Lung (tissue), 16 donors: ENCODE results near the gene RNF141. TPM values are rescaled to one million over a fixed set of nuclear protein-coding genes. Genes with fewer than 3 reads are reported as not detected.

Experiments
- ATAC-seq: fragments of 200-7000 bp; cut with Tn5 transposase; one replicate; pipeline ENCODE4 v1.9.1; 2020; ENCODE audit warnings: moderate number of reproducible peaks; ENCODE audit not compliant: insufficient read depth, low FRiP score
- DNase-seq, 3 donors: peaks; one replicate each; pipeline ENCODE4 v3.0.0-alpha.2; 2013 to 2017
- H3K27ac ChIP-seq, 2 donors: one replicate each; pipeline ENCODE4 v1.5.1; 2013; ENCODE audit warnings: mild to moderate bottlenecking in 2 of 2, moderate library complexity in 2 of 2, control low read depth in 1 of 2, inconsistent platforms in 1 of 2, low read depth in 1 of 2, low read length in 1 of 2
- H3K27me3 ChIP-seq, 3 donors: one replicate each; pipeline ENCODE4 v1.5.1; 2013; ENCODE audit warnings: low read length in 2 of 3; ENCODE audit not compliant: control insufficient read depth in 3 of 3, insufficient read depth in 3 of 3
- H3K36me3 ChIP-seq, 4 donors: one replicate each; pipeline ENCODE4 v1.5.1; 2013; ENCODE audit warnings: low read length in 4 of 4, mild to moderate bottlenecking in 1 of 4, moderate library complexity in 1 of 4; ENCODE audit not compliant: control insufficient read depth in 4 of 4, insufficient read depth in 4 of 4
- H3K4me1 ChIP-seq, 5 donors: one replicate each; pipeline ENCODE4 v1.5.1; 2013; ENCODE audit warnings: low read length in 5 of 5, mild to moderate bottlenecking in 2 of 5, moderate library complexity in 1 of 5; ENCODE audit not compliant: control insufficient read depth in 5 of 5, insufficient read depth in 5 of 5
- H3K4me3 ChIP-seq: one replicate; pipeline ENCODE4 v1.5.1; 2013; ENCODE audit warnings: mild to moderate bottlenecking, control low read depth, moderate library complexity
- H3K9ac ChIP-seq, 2 donors: one replicate each; pipeline ENCODE4 v1.5.1; 2013; ENCODE audit warnings: low read length in 2 of 2, control low read depth in 1 of 2; ENCODE audit not compliant: insufficient read depth in 1 of 2
- H3K9me3 ChIP-seq, 4 donors: one replicate each; pipeline ENCODE4 v1.5.1; 2013; ENCODE audit warnings: low read length in 3 of 4, mild to moderate bottlenecking in 1 of 4, moderate library complexity in 1 of 4; ENCODE audit not compliant: control insufficient read depth in 4 of 4, insufficient read depth in 3 of 4
- CTCF ChIP-seq: IDR thresholded peaks from 2 replicates; pipeline ENCODE4 v1.5.1; 2012; ENCODE audit warnings: mild to moderate bottlenecking; ENCODE audit errors: control extremely low read depth, extremely low read depth
- WGBS, 2 donors: extraction: QIAGEN DNeasy Blood & Tissue Kit; methylation state at CpG; one replicate each; pipeline ENCODE4 v1.1.7; 2013; 5-methylcytosine and 5-hydroxymethylcytosine counted together
- long read RNA-seq, 5 donors: transcript quantifications; one replicate each; lab custom pipeline, GENCODE V29; 2026
- polyA plus RNA-seq, 2 donors: library from polyadenylated mRNA; stranded (reverse); fragments of 200-250 nt; gene quantifications; one replicate each; pipeline ENCODE4 v1.2.1, GENCODE V29; 2013
- total RNA-seq, 2 donors: library from RNA; depleted of rRNA in 1 of 2; stranded (reverse); fragments of >200 nt in 1 of 2; gene quantifications; one replicate each; pipeline ENCODE4 v1.2.1, GENCODE V29; 2014 to 2021
- donor health status: control.
- donor health status: control.
- donor health status: Bipolar disorder and iron deficiency.
- donor health status: healthy.
- donor health status: DM: yes; HTN: yes; CAD: no.

Gene RNF141
- total RNA-seq (10 to 100 TPM; 45.5 to 63.8 TPM), polyA plus RNA-seq (10 to 100 TPM; 14.8 to 21.2 TPM)
- long read RNA-seq, donor 1, full-length matches to known transcripts = 31 of 31 reads
- long read RNA-seq, donor 1, partial matches to known transcripts = 0 of 31 reads
- long read RNA-seq, donor 1, other reads (novel, unspliced or antisense) = 0 of 31 reads
- long read RNA-seq, donor 2, full-length matches to known transcripts = 22 of 22 reads
- long read RNA-seq, donor 2, partial matches to known transcripts = 0 of 22 reads
- long read RNA-seq, donor 2, other reads (novel, unspliced or antisense) = 0 of 22 reads
- long read RNA-seq, donor 3, full-length matches to known transcripts = 27 of 27 reads
- long read RNA-seq, donor 3, partial matches to known transcripts = 0 of 27 reads
- long read RNA-seq, donor 3, other reads (novel, unspliced or antisense) = 0 of 27 reads
- long read RNA-seq, donor 4, full-length matches to known transcripts = 11 of 11 reads
- long read RNA-seq, donor 4, partial matches to known transcripts = 0 of 11 reads
- long read RNA-seq, donor 4, other reads (novel, unspliced or antisense) = 0 of 11 reads
- long read RNA-seq, donor 5, full-length matches to known transcripts = 42 of 48 reads
- long read RNA-seq, donor 5, partial matches to known transcripts = 6 of 48 reads
- long read RNA-seq, donor 5, other reads (novel, unspliced or antisense) = 0 of 48 reads

GRCh38 chr11:10540915-10541560 lies at the start of gene RNF141:
TSS of gene RNF141 (minus strand) at chr11:10541187. CDS start at chr11:10534158, 7,029 bp downstream.
- no peaks in the 10 kb centered on the region for H3K36me3 ChIP-seq
- 1% methylated on average over 53 to 54 of the region's 54 CpGs for WGBS, 2 donors

GRCh38 chr11:10590218-10590915 lies 49.4 kb upstream of the RNF141 start:
- ATAC-seq = no peak
- Histone ChIP-seq H3K27me3 (no peaks in the 10 kb centered on the region), H3K27ac (peak overlapping the region in 1 of 2 donors; percentile 66), H3K36me3 (no peaks in the 10 kb centered on the region), H3K4me1 (peaks cover 0 to 7% (median 0%) of the 10 kb centered on the region in 5 donors), H3K4me3 (no peak overlapping the region), H3K9ac (no peak overlapping the region), H3K9me3 (peaks cover 0 to 1% (median 0%) of the 10 kb centered on the region in 4 donors)
- 83 to 98% methylated on average over 2 of the region's 2 CpGs for WGBS, 2 donors
- no peak for TF ChIP-seq CTCF
- no peak for DNase-seq

More at GRCh38 chr11:10540915-10541560, at the start of gene RNF141:
- Histone ChIP-seq H3K4me1 (peaks cover 0 to 12% (median 2%) of the 10 kb centered on the region in 5 donors), H3K4me3 (peak within 1 kb of the TSS; percentile 84), H3K27me3 (no peaks in the 10 kb centered on the region), H3K9me3 (no peaks in the 10 kb centered on the region), H3K27ac (peak within 1 kb of the TSS; percentile 92 to 93), H3K9ac (peak within 1 kb of the TSS; percentile 76 to 86)
- DNase-seq = peak; percentile 96 to 97 (median 96)
- peak; percentile 99 for ATAC-seq
- TF ChIP-seq CTCF = peak; percentile 74

- no peak for TF ChIP-seq CTCF
- DNase-seq (peak in 1 of 3 donors; percentile 53), ATAC-seq (peak; percentile 59)
- no peak overlapping the region for H3K4me3 ChIP-seq
- H3K36me3 ChIP-seq = no peaks in the 10 kb centered on the region
- H3K9me3 ChIP-seq = peaks cover 0 to 1% (median 0%) of the 10 kb centered on the region in 4 donors
- H3K4me1 ChIP-seq = peaks cover 0 to 7% (median 4%) of the 10 kb centered on the region in 5 donors
- no peak overlapping the region for H3K9ac ChIP-seq
- H3K27me3 ChIP-seq = no peaks in the 10 kb centered on the region
- 60 to 69% methylated on average over 2 of the region's 2 CpGs for WGBS, 2 donors
- no peak overlapping the region for H3K27ac ChIP-seq
Measured at GRCh38 chr11:10588904-10589303, 47.9 kb upstream of the RNF141 start.
